Fibroblast of pulmonary artery (primary cell): ENCODE data around the gene MEIOB.

Source experiments
- DNase-seq: peaks from one replicate; pipeline ENCODE4 v3.0.0-alpha.2; 2010; ENCODE audit warnings: low read depth
- H3K4me3 ChIP-seq: replicated peaks from 2 replicates; pipeline ENCODE4 v1.5.1; 2011; ENCODE audit warnings: low read depth, mild to moderate bottlenecking, control low read depth, low read length, moderate library complexity
- CTCF ChIP-seq: IDR thresholded peaks from 2 replicates; pipeline ENCODE4 v1.5.1; 2011; ENCODE audit warnings: mild to moderate bottlenecking, control low read depth, low read length, inconsistent platforms; ENCODE audit errors: missing control alignments

Gene MEIOB

GRCh38 chr16:1828645-1829410 lies 43.1 kb downstream of the MEIOB start:
- no peak for TF ChIP-seq CTCF
- H3K4me3 ChIP-seq, result peak overlapping the region; percentile 98
- DNase-seq, result no peak

- no peak for TF ChIP-seq CTCF
- peak within 1 kb of the TSS; percentile 98 for H3K4me3 ChIP-seq
- peak; percentile 98 for DNase-seq
Observed at GRCh38 chr16:1826691-1827573, 45.0 kb downstream of the MEIOB start, which contains the start of the genes FAHD1 and HAGH. FAHD1 (plus strand) TSS chr16:1827206; CDS start chr16:1827239, 33 bp downstream. HAGH (minus strand) TSS chr16:1826825; CDS start chr16:1826787, 38 bp downstream.

GRCh38 chr16:1825864-1826690 lies 45.9 kb downstream of the MEIOB start:
- peak; percentile 6 for DNase-seq
- TF ChIP-seq CTCF, result no peak
- H3K4me3 ChIP-seq, result peak overlapping the region; percentile 98

GRCh38 chr16:1825381-1825863 lies 46.5 kb downstream of the MEIOB start:
- no peak for DNase-seq
- TF ChIP-seq CTCF, result no peak
- H3K4me3 ChIP-seq, result peak overlapping the region; percentile 98

GRCh38 chr16:1823821-1824220 lies 48.1 kb downstream of the MEIOB start:
- H3K4me3 ChIP-seq, result no peak overlapping the region
- peak; percentile 30 for TF ChIP-seq CTCF
- DNase-seq, result peak; percentile 68

- TF ChIP-seq CTCF, result no peak
- no peak overlapping the region for H3K4me3 ChIP-seq
- no peak for DNase-seq
Observed at GRCh38 chr16:1822801-1823200, 49.2 kb downstream of the MEIOB start.
